HG03457 (cell line): Measurements from ENCODE around the gene ETNK2.

ENCODE experiments used
- ATAC-seq: cut with Tn5 transposase; IDR thresholded peaks from one replicate; pipeline ENCODE4 v1.9.1; 2021; ENCODE audit warnings: moderate number of reproducible peaks; ENCODE audit not compliant: unreplicated experiment

The ETNK2 gene

DNA sequence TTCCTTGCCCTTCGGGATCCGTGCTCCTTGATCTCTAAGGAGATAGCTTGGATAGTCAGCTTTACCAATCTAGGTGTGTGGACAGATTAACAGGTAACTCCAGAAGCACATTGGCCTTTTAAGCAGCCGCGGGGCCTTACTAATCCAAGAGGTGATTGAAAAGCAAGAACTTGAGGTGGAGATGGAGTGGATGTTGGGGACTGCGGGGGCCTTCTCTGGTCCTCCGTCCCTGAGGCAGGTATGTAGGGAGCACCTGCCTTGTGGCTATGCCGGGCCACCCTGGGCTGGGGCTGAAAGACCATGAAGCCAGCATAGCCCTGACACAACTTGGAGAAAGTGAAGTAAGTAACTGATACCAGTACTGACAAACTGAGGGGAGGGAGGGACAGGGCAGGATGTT lies 68.4 kb downstream of the ETNK2 start:
- ATAC-seq, result no peak

DNA sequence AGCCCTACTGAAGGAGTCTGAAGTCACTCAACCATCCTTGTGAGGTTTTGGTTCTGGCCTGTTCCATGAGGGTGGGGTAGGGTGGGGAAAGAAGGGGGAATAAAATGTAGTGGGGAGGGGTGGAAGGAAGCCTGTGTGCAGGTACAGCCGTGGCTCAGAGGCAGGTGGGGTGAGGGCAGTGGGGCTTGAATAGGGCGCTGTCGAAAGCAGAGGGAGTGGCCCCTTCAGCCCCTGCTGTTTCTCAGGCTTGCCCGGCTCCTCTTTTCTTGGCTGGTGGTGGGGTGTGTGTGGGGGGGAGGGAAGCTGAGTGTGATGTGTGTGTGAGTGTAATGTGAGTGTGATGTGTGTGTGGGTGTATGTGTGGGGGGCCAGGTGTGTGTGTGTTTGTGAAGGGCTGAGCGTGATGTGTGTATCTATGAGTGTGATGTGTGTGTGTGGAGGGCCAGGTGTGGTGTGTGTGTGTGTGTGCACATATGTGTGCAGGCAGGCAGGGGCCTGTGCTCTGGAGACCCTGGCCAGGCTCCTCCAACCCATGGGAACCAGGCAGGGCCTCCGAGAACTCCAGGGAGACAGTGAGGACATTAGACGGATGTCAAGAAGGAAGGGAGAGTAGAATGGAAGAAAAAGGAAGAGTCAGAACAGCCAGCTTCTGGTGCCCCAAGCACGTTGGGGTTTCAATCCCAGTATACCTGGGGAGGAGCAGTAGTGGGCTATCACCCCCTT lies 69.9 kb downstream of the ETNK2 start:
- no peak for ATAC-seq

DNA sequence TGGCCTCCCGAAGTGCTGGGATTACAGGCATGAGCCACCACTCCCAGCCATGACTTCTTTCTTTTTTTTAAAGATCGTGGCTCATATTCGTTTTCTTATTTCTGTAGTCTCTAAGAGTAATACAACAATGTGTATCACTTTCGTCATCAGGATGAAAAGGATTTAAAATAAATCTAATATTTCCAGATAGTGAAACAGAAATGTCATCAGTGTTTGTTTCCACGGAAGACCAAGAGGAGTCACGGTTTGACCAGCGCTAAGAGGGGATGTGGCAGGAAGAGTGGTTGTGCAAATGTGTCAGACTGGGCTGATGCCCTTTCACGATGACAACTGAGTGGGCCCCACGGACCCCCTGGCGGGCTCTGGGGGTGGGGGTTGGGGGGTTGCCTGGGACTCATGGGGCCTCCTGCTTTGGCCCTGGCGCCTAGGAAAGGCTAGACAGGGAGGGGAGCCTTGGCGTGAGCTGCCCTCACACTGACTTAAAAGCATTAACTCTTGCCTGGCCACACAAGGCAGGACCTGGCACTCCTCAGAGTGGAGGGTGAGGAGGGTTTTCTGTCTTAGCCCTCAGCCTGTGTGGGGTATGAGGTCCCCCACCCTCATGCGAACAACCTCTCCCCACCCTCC lies 70.6 kb downstream of the ETNK2 start:
- ATAC-seq, result no peak
